Peyer's patch (tissue), 4 donors: ENCODE measurements around the gene ASIC5.

Experiments
- POLR2A ChIP-seq, 2 donors: fragments of 450-650 bp; IDR thresholded peaks; one replicate each; pipeline ENCODE4 v1.5.1; 2017; ENCODE audit warnings: antibody characterized with exemption in 2 of 2, mild to moderate bottlenecking in 2 of 2, moderate library complexity in 2 of 2
- TF ChIP-seq, protein P1 (sequence below), 6 experiments: fragments of 450-650 bp in 4 of 6; fragments of 200-600 bp in 2 of 6; sonication (generic) in 1 of 6; IDR thresholded peaks; one replicate each; pipeline ENCODE4 v1.5.1; 2017 to 2019; ENCODE audit warnings: antibody characterized with exemption in 6 of 6, mild to moderate bottlenecking in 3 of 6, moderate library complexity in 1 of 6

DNA sequence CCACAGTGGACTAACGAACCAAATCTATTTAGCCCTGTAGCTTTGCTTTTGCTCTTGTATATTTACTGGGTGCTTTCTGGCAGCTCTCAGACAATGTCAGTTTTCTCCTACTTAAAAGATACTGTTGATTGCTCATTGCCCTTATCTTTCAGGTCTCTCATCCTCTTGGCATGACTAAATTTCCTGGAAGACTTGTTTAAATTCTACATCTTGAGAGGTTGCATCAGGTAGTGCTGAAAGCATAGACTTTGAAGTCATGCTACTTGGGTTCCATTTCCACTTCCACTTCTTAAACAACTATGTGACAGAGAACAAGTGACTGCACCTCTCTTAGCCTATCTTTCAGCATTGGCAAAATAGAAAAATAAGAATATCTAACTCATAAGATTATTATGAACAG, 45.8 kb upstream of the ASIC5 start:
- TF ChIP-seq, protein P1, sequence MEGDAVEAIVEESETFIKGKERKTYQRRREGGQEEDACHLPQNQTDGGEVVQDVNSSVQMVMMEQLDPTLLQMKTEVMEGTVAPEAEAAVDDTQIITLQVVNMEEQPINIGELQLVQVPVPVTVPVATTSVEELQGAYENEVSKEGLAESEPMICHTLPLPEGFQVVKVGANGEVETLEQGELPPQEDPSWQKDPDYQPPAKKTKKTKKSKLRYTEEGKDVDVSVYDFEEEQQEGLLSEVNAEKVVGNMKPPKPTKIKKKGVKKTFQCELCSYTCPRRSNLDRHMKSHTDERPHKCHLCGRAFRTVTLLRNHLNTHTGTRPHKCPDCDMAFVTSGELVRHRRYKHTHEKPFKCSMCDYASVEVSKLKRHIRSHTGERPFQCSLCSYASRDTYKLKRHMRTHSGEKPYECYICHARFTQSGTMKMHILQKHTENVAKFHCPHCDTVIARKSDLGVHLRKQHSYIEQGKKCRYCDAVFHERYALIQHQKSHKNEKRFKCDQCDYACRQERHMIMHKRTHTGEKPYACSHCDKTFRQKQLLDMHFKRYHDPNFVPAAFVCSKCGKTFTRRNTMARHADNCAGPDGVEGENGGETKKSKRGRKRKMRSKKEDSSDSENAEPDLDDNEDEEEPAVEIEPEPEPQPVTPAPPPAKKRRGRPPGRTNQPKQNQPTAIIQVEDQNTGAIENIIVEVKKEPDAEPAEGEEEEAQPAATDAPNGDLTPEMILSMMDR (IDR thresholded peaks at IDR 0.05): no peak
- no peak for TF ChIP-seq POLR2A (IDR thresholded peaks at IDR 0.05)
